Colon (tissue), 2 donors: Measurements from ENCODE around the gene KRT76.
"Not testable (repeated sequence)": the region's sequence is repeated elsewhere in the genome, so short reads cannot be mapped to it uniquely, and the experiment has no call there.

Source experiments
- FAIRE-seq: peaks from 2 replicates; lab custom pipeline; 2012; peaks lifted over from hg19 to GRCh38; lab: Jason Lieb, UNC
- donor health status: control.
- donor health status: control.

The KRT76 gene

DNA sequence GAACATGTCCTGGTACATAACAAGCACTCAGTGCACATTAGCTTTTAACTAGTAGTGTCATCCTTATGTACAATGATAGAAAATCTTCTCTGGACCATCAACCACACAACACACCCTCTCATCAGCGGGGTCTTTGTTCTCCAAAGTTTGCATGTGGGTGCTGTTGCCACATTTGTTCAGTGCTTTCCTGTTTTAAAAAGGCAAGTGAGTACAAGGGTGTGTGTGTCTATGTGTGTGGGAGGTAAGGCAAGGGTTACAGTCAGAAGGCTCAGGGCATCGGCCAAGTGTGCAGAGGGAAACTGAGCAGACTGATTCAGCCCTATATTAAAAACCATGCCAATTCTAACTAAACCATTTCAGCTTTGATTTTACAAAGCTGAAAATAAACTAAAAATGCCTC lies 17.9 kb downstream of the KRT76 start:
- no peak for FAIRE-seq

DNA sequence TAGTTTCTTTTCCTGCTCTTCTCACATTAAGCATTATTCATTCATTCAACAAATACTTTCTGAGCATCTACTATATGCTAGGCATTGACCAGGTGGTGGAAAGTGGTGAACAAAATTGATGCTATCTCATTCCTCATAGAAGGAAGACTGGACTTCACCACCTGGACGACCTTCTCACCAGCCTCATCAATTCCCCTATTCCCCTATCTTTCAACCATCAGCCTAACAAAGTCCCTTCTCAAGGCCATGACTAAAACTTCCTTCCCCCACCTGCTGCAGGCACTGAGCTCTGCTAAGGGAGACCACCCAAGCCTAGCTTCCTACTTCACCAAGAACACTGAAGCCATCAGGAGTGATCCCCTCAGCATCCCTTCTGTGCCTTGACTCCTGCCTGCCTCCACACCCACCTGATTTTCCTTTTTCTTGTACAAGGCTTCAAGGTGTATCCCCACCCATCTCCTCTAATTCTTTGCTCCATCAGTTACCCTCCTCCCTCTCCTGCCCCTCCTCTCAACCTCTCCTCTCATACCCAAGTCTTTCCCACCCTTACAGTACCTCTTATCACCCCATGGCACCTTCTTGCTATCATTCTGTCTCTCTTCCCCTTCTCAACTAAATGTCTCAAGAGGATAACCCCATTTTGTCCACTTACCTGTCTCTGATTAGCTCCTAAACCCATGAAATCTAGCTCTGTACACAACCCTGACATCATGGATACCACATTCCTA lies 19.5 kb downstream of the KRT76 start:
- no peak for FAIRE-seq

DNA sequence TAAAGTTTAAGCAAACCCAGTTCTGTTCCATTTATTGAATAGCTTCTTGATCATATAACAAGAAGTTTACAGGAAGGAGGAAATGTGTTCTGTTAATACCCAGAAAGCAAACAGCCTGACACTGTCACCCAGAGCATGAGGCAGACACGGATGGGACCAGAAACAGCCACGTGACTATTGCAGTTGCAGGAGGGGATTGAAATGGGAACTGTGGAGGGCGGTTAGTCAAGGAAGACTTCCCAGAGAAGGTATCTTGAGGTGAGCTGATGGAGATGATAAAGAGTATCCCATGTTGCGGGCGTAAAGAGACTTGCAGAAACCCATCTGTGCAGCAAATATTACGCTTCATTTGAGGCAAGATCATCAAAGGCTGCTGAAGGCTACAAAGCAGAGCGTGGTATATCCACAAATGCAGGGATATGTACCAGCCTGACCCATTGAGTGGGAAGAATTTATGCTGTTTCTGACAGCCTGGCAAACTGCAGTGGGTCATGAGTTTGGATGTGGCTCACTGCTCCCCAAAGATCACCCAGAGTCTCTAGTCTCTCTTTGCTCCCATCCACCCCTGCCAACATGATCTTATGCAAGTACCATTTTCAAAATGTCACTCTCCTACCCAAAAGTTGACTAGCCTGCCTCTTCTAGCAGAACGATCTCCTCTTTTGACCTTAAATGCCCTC lies 20.7 kb downstream of the KRT76 start:
- no peak for FAIRE-seq

DNA sequence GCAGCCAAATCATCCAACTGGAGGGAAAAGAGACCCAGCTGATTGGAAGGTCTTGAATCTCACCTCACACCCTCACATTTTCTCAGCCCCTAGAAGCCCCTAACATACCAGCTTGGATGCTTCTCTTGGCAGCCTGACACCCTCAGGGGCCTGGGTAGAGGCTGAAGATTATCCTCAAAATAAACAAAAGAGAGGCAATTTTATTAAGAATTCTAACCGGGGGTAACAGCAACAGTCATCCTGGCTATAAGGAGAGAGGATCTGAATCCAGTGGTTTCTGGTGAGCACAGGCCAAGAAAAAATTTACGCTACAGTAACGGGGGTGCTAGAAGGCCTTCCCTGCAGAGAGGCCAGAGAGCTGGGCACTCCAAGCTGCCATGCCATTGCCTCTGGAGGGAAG lies 21.6 kb downstream of the KRT76 start:
- FAIRE-seq: no peak

DNA sequence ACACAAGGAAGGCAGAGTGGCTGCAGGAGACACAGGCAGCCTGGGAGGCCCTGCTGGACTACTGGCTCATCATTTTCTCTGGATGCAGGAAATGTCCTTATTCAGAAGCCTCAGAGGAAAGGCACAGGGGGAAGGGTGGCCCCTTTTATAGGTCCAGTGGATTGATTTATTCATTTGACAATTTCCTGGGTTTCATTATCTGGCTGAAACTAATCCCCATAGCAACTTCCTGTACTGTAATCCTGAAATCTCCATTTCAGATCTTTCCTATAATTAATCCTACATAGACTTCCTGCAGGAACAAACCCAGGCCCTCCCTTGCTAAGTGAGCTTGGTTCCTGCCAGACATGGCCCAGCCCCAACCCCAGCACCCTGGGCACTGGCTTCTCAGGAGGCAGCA lies 23.0 kb downstream of the KRT76 start:
- FAIRE-seq: no peak

DNA sequence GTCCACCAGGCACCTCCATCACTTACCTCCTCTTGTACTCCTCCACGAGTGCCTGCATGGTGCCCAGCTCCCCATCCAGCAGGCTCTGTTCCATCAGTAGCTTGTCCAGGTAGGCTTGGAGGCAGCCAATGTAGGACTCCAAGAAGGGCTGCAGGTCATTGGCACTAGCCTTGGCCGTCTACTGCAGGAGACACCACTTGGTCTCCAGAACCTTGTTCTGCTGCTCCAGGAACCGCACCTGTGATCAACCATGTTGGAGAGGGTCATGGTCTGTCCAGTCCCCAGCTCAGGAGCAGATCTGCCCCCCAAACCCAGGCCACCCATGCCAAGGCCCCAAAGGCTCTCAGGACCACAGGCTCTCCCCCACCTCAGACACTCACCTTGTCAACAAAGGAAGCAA lies 23.9 kb downstream of the KRT76 start:
- no peak for FAIRE-seq

DNA sequence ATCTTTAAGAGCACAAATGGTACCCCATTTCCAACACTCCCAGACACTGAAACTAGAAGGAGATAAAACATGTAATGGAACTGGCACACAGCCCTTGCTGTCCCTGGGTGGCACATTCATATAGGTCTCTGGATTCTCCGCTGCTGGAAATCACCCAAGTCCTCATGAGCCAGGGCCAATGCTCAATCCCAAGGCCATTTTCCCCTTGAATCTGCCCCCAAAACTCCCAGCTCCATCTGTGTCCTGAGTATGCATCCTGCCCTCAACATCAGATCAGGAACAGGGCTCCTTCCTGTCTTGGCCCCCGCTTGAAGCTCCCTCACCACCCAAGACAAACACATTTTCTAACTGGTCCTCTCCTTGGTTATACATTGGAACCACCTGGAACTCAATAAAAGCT lies 24.6 kb downstream of the KRT76 start:
- no peak for FAIRE-seq

DNA sequence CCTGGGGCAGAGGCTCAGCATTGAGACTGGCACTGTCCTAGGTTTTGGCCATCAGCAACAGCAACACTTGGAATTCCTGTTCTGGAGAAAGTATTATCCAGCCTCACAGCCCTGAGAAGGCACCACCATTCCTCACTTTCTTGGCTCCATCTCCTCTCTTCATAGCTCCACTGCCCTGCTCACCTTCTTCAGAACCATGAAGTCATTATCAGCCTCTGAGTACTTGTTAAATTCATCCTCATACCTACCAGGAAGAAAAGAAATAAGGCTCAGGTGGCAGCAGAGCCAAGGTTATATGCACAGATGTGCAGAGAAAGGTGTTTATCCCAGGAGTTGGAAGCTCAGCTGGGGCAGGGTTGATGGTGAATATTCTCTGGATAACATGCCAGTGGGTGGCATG lies 25.4 kb downstream of the KRT76 start:
- no peak for FAIRE-seq

DNA sequence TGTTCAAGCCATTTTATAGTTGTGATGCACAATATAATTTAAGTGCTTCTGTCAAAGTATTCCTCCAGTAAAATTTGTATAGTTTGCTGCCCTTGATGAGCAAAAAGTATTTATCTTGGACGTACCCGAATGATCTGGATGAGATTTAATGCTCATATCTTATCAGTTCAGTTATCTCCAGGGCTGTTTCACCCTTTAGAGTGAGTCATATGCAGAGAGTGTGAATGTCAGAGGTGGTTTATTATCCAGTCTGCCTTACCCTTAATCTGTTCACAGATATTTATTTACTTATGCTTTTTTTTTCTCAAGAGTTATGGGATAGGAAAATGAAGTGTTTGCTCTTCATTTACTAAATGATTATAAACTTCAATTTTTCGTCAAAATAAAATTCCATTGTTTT lies 26.6 kb downstream of the KRT76 start:
- FAIRE-seq: not testable (repeated sequence)

DNA sequence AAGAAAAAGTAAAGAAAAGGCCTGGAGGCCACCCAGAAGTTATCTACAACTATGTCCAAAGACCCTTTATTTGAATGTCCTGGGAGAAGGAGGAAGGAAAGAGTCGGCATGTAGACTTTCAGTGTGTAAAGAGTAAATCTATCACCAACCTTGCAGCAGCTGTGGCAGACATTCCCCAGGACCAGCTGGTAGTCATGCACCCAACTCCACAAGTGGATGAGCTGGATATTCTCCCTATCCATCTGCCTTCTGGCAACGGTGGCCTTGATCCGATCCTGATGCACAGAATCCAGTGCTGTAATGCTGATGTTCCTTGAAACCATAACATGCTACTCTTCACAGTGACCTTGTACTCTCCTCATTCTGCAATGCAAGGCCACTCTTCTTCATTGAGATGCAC lies 27.3 kb downstream of the KRT76 start:
- no peak for FAIRE-seq

DNA sequence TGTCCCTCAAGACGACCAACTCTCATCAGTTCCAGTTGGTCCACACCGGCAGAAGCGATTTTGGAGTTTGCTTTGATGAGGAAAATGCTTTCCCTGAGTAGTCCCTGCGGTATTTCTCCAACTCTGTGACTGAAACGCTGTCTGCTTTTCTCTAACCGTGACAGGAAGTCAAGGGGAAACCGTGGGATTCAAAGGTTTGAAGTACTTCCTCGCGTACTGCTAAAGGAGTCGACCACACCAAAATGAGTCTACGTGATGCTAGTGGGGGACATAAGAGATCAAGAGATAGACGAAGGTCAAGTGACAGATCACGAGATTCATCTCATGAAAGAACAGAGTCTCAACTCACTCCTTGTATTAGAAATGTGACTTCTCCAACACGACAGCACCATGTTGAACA lies 28.6 kb downstream of the KRT76 start:
- no peak for FAIRE-seq

DNA sequence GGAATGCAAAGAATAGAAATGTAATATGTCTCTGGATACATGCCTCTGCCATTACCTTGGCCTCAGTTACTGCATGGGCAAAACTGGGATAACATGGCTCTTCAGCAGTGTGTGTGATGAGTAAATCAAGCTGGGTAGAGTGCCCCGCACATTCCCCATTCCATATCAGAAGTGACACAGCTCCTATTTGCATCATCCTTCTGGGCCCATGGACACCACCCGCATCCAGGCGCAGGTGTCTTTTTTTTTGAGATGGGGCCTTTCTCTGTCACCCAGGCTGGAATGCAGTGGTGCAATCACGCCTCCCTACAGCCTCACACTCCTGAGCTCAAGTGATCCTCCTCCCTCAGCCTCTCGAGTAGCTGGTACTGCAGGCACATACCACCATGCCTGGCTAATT lies 31.6 kb downstream of the KRT76 start:
- no peak for FAIRE-seq

DNA sequence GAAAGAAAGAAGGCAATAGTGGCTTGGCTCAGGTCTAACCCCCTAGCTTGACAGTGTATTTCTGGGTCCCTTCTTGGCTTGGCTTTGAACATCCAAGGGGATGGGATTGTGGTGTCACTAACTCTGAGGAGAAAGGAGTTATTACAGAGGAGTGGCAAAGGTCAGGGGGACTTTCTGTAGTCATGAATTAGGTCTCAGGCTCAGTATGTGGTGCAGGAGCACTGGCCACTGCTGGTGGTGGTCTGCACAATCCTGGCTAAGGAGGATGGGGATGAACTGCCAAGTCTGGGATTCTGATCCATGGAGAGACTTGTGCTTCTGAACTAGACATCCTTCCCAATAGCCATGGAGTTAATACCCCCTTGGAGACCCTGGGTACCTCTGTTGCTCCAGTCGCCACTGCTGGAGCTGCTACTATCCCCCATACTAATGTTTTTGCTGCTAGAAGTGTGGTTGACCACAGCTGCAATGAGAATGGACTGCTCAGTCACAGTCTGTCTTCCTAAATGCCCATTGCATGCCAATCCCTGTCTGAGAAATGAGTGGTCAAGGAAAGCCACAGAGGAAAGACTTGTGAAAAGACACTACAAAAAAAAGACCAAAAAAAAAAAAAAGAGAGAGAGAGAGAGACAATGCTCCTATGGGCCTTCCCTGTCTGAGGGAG lies 32.5 kb downstream of the KRT76 start:
- FAIRE-seq: no peak

DNA sequence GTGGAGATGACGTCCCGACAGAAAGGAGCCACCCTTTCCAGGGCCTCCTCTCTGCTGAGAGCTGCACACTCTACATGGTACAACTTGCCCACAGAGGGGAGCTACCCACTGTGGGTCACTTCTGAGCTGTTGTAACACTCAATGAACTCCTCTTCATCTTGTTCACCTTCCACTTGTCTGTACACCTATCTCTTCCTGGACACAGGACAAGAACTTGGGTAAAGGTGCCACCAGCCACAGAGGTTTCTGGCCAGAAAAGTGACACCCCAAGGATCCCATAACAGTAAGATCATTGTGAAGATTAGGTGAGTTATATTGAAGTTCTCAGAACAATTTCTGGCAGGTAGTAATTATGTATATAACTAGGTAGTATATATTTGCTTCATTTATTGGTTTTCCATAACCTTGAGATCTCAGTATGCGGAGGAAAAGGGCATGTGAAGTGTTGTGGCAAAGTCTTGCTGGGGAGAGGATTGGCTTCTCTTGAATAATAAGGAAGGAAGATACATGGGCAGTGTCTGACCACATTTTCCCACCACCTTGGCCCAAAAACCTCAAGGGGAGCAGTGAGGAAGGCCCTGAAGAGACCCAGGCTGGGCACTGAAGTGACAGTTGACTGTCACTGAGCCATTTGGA lies 34.2 kb downstream of the KRT76 start:
- no peak for FAIRE-seq

DNA sequence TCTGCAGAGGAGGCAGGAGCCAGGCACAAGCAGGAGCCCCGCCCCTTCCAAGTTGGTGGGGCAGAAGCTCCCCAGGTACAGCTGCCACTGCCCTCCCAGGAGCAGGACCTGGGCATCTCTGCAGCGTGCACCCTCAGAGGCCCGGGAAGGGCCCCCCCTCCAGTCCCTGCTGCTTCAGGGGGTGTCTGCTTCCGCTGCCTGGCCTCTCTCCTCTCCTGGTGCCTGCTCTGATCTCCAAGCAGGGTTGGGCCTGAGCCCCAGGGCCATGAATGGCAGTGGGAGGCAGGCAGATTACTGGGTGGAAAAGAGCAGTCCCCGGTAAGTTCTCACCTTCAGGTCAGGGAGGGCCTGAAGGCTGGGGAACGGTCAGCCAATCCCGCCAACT lies 35.0 kb downstream of the KRT76 start:
- FAIRE-seq: no peak

DNA sequence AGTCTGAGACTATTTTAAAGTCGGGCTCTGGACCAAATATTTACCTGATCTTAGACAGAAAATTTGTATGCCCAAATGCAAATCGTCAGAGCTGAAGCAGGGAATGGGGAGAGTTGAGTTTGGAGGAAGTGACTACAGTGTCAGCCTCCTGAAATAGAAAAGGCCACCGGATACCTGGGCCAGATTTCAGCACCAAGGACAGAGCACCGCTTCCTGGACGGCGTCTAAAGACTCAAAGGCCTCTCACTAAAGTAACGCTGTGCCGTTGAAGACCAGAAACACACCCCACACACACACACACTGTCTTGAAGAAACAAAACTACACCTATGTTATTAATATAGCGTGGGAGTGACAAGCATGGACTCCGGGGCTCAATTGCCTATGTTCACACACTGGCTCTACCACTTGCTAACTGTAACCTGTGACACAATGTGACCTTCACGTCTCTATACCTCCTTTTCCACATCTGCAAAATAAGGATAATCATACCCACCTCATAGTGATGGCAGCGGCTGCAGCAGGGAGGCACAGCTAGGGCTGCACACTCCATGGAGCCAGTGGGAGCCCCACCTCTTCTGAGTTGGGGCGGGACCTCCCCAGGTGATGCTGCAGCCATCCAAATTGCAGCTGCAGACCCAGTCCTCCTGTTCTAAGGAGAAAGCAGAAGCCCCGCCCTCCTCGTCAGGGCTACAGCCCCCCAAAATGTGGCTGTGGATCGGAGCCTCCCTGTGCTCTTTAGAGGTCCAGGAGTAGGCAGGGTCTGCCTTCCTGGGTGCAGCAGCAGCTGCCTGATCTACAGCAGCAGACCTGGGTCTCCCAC lies 35.6 kb downstream of the KRT76 start:
- FAIRE-seq: no peak

DNA sequence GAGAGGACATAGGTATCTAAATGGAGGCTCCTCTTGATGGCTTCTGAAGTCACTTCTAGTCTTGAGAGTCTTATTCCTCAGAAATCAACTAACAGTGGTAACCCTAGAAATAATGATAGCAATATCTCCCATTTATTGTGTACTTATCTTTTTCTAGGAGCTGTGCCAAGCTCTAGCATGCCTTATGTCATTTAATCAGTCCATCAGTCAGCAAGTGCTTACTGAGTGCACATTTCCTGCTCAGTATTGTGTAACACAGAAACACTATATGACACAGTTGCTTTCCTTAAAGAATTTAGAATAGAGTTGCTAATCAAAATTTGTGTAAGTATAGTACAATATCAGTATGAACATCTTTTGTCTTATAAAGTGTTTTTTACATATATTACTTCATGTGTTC lies 36.6 kb downstream of the KRT76 start:
- FAIRE-seq: no peak

DNA sequence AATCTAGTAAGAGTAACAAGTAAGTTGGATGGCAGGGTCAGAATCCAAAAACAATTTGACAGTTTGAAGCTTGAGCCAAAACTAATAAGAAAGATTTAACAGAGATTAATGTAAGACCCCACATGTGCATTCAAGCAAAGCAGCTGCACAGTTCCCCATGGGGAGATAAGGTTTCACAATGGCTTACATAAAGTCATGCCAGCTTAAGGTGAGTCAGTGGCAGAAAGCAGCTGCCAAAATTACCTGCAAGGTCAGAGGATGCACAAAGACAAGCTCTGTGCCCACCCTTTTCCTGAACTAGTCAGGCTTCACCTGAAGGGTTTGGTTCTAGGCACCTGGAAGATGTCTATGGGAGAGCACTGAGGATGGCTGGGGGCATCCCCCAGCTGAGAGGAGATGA lies 37.2 kb downstream of the KRT76 start:
- no peak for FAIRE-seq

DNA sequence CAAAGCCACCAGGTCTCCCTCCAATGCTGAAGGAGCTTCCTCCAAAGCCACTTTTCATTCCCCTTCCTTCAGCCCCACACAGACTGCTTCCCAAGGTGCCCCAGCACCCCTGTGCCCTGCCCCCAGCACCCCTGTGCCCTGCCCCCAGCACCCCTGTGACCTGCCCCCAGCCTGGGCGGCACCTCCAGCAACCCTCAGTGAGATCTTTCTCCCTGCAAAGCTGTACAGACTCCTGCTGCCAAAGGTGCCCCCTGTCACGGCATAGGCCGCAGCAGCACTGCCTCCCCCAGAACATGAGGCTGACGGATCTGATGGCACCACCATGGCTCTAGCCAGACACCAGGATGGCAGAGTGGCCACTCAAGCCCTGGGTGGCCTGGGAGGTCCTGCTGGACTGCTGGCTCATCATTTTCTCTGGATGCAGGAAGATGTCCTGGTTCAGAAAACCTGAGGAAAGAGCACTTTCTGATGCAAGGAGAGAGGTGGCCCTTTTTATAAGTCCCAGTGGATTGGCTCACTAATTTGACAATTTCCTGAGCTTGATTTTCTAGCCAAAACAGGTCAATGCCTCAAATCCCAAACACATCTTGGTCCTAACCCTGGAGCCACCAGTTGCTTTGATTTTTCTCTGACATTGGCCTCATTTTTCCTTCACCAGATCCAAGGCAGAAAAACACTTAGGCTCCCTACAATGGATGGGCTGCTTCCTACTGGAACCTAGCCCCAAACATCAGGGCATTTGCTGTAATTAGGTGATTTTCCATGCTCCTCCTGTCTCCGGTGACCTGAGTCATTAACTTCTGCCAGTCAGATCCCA lies 41.1 kb downstream of the KRT76 start:
- no peak for FAIRE-seq

DNA sequence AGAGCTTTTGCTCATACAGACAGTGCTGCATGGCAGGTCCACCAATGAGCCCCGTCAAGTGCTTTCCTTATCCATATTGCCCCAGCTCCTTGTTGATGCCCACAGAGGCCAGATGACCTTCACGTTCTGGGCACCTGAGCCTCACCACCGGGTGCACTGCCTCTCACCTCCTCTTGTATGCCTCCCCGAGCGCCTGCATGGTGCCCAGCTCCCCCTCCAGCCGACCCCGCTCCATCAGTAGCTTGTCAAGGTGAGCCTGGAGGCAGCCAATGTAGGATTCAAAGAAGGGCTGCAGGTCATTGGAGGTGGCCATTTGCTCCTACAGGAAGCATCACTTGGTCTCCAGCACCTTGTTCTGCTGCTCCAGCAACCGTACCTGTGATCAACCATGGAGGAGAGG lies 42.0 kb downstream of the KRT76 start:
- no peak for FAIRE-seq

DNA sequence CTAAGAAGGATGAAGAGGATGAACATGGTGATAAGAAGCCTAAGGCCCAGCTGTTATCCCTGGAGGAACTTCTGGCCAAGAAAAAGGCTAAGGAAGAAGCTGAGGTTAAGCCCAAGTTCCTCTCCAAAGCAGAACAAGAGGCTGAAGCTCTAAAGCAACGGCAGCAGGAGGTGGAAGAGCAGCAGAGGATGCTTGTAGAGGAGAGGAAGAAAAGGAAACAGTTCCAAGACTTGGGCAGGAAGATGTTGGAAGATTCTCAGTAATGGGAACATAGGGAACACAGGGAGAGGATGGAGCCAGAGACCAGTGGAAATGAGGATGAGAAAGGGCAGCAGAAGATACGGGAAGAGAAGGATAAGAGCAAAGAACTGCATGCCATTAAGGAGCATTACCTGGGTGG lies 46.4 kb downstream of the KRT76 start:
- no peak for FAIRE-seq
